Muscle layer of duodenum (tissue), 2 donors: ENCODE data around the gene TBC1D17.

ENCODE experiments used
- H3K27ac ChIP-seq: one replicate; pipeline ENCODE4 v1.7.0; 2013; ENCODE audit warnings: mild to moderate bottlenecking, low read length
- H3K27me3 ChIP-seq: one replicate; pipeline ENCODE4 v1.7.0; 2013; ENCODE audit warnings: low read depth, mild to moderate bottlenecking, control low read depth, low read length
- H3K36me3 ChIP-seq, 2 donors: one replicate each; pipeline ENCODE4 v1.7.0; 2013; ENCODE audit warnings: low read length in 2 of 2, control low read depth in 1 of 2, mild to moderate bottlenecking in 1 of 2; ENCODE audit not compliant: insufficient read depth in 2 of 2, control insufficient read depth in 1 of 2
- H3K4me1 ChIP-seq, 2 donors: one replicate each; pipeline ENCODE4 v1.7.0; 2013; ENCODE audit warnings: low read length in 2 of 2, mild to moderate bottlenecking in 2 of 2, control low read depth in 1 of 2, moderate library complexity in 1 of 2; ENCODE audit not compliant: insufficient read depth in 2 of 2, control insufficient read depth in 1 of 2
- H3K4me3 ChIP-seq, 2 donors: one replicate each; pipeline ENCODE4 v1.7.0; 2013; ENCODE audit warnings: low read length in 2 of 2, low read depth in 1 of 2, mild to moderate bottlenecking in 1 of 2
- H3K9me3 ChIP-seq, 2 donors: one replicate each; pipeline ENCODE4 v1.7.0; 2013; ENCODE audit warnings: low read length in 2 of 2, control low read depth in 1 of 2, mild to moderate bottlenecking in 1 of 2; ENCODE audit not compliant: control insufficient read depth in 1 of 2
- donor health status: healthy.

Gene TBC1D17

GRCh38 chr19:49889687-49890348, 12.3 kb downstream of the TBC1D17 start:
- Histone ChIP-seq H3K36me3 (peaks cover 2 to 22% of the 10 kb centered on the region in 2 donors), H3K27me3 (no peaks in the 10 kb centered on the region), H3K27ac (no peak overlapping the region), H3K4me1 (peaks cover 0 to 9% of the 10 kb centered on the region in 2 donors), H3K9me3 (no peaks in the 10 kb centered on the region), H3K4me3 (peak overlapping the region in 1 of 2 donors; percentile 41)

- no peaks in the 10 kb centered on the region for H3K27me3 ChIP-seq
- H3K27ac ChIP-seq, result no peak overlapping the region
- H3K4me3 ChIP-seq, result peak overlapping the region in 1 of 2 donors; percentile 41
- peaks cover 0 to 9% of the 10 kb centered on the region in 2 donors for H3K4me1 ChIP-seq
- peaks cover 0 to 19% of the 10 kb centered on the region in 2 donors for H3K36me3 ChIP-seq
- no peaks in the 10 kb centered on the region for H3K9me3 ChIP-seq
Observed at GRCh38 chr19:49890349-49891311, 13.1 kb downstream of the TBC1D17 start.

- peaks cover 0 to 14% of the 10 kb centered on the region in 2 donors for H3K36me3 ChIP-seq
- no peak overlapping the region for H3K27ac ChIP-seq
- no peaks in the 10 kb centered on the region for H3K27me3 ChIP-seq
- H3K4me1 ChIP-seq, result peaks cover 0 to 9% of the 10 kb centered on the region in 2 donors
- H3K4me3 ChIP-seq, result no peak overlapping the region
- H3K9me3 ChIP-seq, result no peaks in the 10 kb centered on the region
Observed at GRCh38 chr19:49891393-49891792, 13.9 kb downstream of the TBC1D17 start.

- H3K36me3 ChIP-seq, result peaks cover 0 to 9% of the 10 kb centered on the region in 2 donors
Observed at GRCh38 chr19:49892716-49893115, 15.2 kb downstream of the TBC1D17 start.

GRCh38 chr19:49894011-49894664, 16.6 kb downstream of the TBC1D17 start:
- Histone ChIP-seq H3K36me3 (no peaks in the 10 kb centered on the region), H3K4me1 (peaks cover 0 to 9% of the 10 kb centered on the region in 2 donors), H3K4me3 (no peak overlapping the region), H3K27me3 (no peaks in the 10 kb centered on the region), H3K9me3 (no peaks in the 10 kb centered on the region), H3K27ac (no peak overlapping the region)

More at GRCh38 chr19:49892716-49893115, 15.2 kb downstream of the TBC1D17 start:
- Histone ChIP-seq H3K4me3 (no peak overlapping the region), H3K27ac (no peak overlapping the region), H3K27me3 (no peaks in the 10 kb centered on the region), H3K4me1 (peaks cover 0 to 9% of the 10 kb centered on the region in 2 donors), H3K9me3 (no peaks in the 10 kb centered on the region)

- Histone ChIP-seq H3K27me3 (no peaks in the 10 kb centered on the region), H3K27ac (no peak overlapping the region), H3K36me3 (no peaks in the 10 kb centered on the region), H3K9me3 (no peaks in the 10 kb centered on the region), H3K4me3 (no peak overlapping the region), H3K4me1 (peaks cover 0 to 4% of the 10 kb centered on the region in 2 donors)
Observed at GRCh38 chr19:49894879-49895565, 17.5 kb downstream of the TBC1D17 start.

GRCh38 chr19:49895566-49896297, 18.2 kb downstream of the TBC1D17 start:
- H3K36me3 ChIP-seq, result no peaks in the 10 kb centered on the region
- no peaks in the 10 kb centered on the region for H3K4me1 ChIP-seq
- no peaks in the 10 kb centered on the region for H3K27me3 ChIP-seq
- H3K27ac ChIP-seq, result no peak overlapping the region
- no peaks in the 10 kb centered on the region for H3K9me3 ChIP-seq
- H3K4me3 ChIP-seq, result no peak overlapping the region

- Histone ChIP-seq H3K27me3 (no peaks in the 10 kb centered on the region), H3K4me3 (peak within 1 kb of the TSS in 1 of 2 donors; percentile 7), H3K9me3 (no peaks in the 10 kb centered on the region), H3K27ac (peak within 1 kb of the TSS; percentile 60), H3K4me1 (no peaks in the 10 kb centered on the region), H3K36me3 (no peaks in the 10 kb centered on the region)
Observed at GRCh38 chr19:49896863-49897621, 19.5 kb downstream of the TBC1D17 start, which contains the start of gene IL4I1. IL4I1 (minus strand) TSS chr19:49896887; CDS start chr19:49896160, 727 bp downstream.

- Histone ChIP-seq H3K4me1 (no peaks in the 10 kb centered on the region), H3K27ac (no peak overlapping the region), H3K4me3 (no peak overlapping the region), H3K36me3 (peaks cover 4 to 26% of the 10 kb centered on the region in 2 donors), H3K9me3 (no peaks in the 10 kb centered on the region), H3K27me3 (no peaks in the 10 kb centered on the region)
Observed at GRCh38 chr19:49904136-49904535, 26.6 kb downstream of the TBC1D17 start.
